Mucosa of gallbladder (tissue), 1 donor: Measurements from ENCODE around the gene CCND3. TPM values are rescaled to one million over a fixed set of nuclear protein-coding genes. Genes with fewer than 3 reads are reported as not detected.
"Not testable (repeated sequence)": the region's sequence is repeated elsewhere in the genome, so short reads cannot be mapped to it uniquely, and the experiment has no call there.

Experiments
- DNase-seq: peaks from one replicate; pipeline ENCODE4 v3.0.0-alpha.2; 2020; ENCODE audit warnings: low spot score
- total RNA-seq: library from RNA; stranded (reverse); gene quantifications from one replicate; pipeline ENCODE4 v1.2.1, GENCODE V29; 2021
- donor health status: DM: no; HTN: no; CAD: no.

Gene CCND3
- total RNA-seq, 1 donor from 2014 or later = 103 TPM

GRCh38 chr6:41947581-41948220 is 6.1 kb upstream of the CCND3 start:
- no peak for DNase-seq

- DNase-seq = no peak
These were observed 1.8 kb upstream of the CCND3 start for GRCh38 chr6:41943456-41943855.

GRCh38 chr6:41942882-41943281 is 1.3 kb upstream of the CCND3 start:
- not testable (repeated sequence) for DNase-seq

- DNase-seq = no peak
These were observed 651 bp upstream of the CCND3 start for GRCh38 chr6:41942067-41942851.

- peak; percentile 32 for DNase-seq
These were observed 789 bp downstream of the CCND3 start for GRCh38 chr6:41940759-41941279.

- peak; percentile 21 for DNase-seq
These were observed 1.5 kb downstream of the CCND3 start for GRCh38 chr6:41939848-41940758.

GRCh38 chr6:41939176-41939847 is 2.3 kb downstream of the CCND3 start:
- no peak for DNase-seq

- no peak for DNase-seq
These were observed 2.9 kb downstream of the CCND3 start for GRCh38 chr6:41938590-41939175.

GRCh38 chr6:41937861-41938574 is 3.6 kb downstream of the CCND3 start:
- DNase-seq = no peak

- DNase-seq = no peak
These were observed 4.1 kb downstream of the CCND3 start for GRCh38 chr6:41937472-41937860.

- peak; percentile 79 for DNase-seq
These were observed 5.4 kb downstream of the CCND3 start for GRCh38 chr6:41936073-41936837.

- DNase-seq = no peak
These were observed 5.9 kb downstream of the CCND3 start for GRCh38 chr6:41935685-41936072.

- no peak for DNase-seq
These were observed 6.4 kb downstream of the CCND3 start for GRCh38 chr6:41935193-41935574.

- DNase-seq = no peak
These were observed 7.1 kb downstream of the CCND3 start for GRCh38 chr6:41934278-41935192.

- DNase-seq = no peak
These were observed 9.2 kb downstream of the CCND3 start for GRCh38 chr6:41932378-41932777.

GRCh38 chr6:41931792-41932191 is 9.8 kb downstream of the CCND3 start:
- DNase-seq = no peak

GRCh38 chr6:41929924-41930323 is 11.7 kb downstream of the CCND3 start:
- DNase-seq = no peak

- no peak for DNase-seq
These were observed 14.4 kb downstream of the CCND3 start for GRCh38 chr6:41927253-41927652.

GRCh38 chr6:41922154-41922553 is 19.5 kb downstream of the CCND3 start:
- DNase-seq = no peak
